Liver (tissue), 9 donors: ENCODE measurements around the gene DPF3. TPM values are rescaled to one million over a fixed set of nuclear protein-coding genes. Genes with fewer than 3 reads are reported as not detected.

Source experiments
- DNase-seq: peaks from one replicate; pipeline ENCODE4 v3.0.0-alpha.2; 2017; ENCODE audit warnings: low spot score
- H3K27ac ChIP-seq, 2 donors: one replicate each; pipeline ENCODE4 v1.7.0; 2013; ENCODE audit warnings: inconsistent platforms in 2 of 2, low read length in 2 of 2, control low read depth in 1 of 2, low read depth in 1 of 2, mild to moderate bottlenecking in 1 of 2
- H3K27me3 ChIP-seq, 4 donors: one replicate each; pipeline versions ENCODE4 v1.6.1 to v1.7.0; 2013; ENCODE audit warnings: low read length in 3 of 4, inconsistent platforms in 1 of 4, mild to moderate bottlenecking in 1 of 4, moderate library complexity in 1 of 4; ENCODE audit not compliant: control insufficient read depth in 4 of 4, insufficient read depth in 4 of 4
- H3K36me3 ChIP-seq, 4 donors: one replicate each; pipeline versions ENCODE4 v1.6.1 to v1.7.0; 2013; ENCODE audit warnings: low read length in 3 of 4, mild to moderate bottlenecking in 3 of 4, low read depth in 1 of 4, moderate library complexity in 1 of 4; ENCODE audit not compliant: control insufficient read depth in 4 of 4, insufficient read depth in 3 of 4
- H3K4me1 ChIP-seq, 4 donors: one replicate each; pipeline versions ENCODE4 v1.6.1 to v1.7.0; 2013; ENCODE audit warnings: low read length in 3 of 4, mild to moderate bottlenecking in 3 of 4, moderate library complexity in 1 of 4; ENCODE audit not compliant: control insufficient read depth in 4 of 4, insufficient read depth in 4 of 4
- H3K4me3 ChIP-seq, 3 donors: one replicate each; pipeline versions ENCODE4 v1.6.1 to v1.7.0; 2013; ENCODE audit warnings: low read length in 3 of 3, control low read depth in 1 of 3, low read depth in 1 of 3, mild to moderate bottlenecking in 1 of 3
- H3K9ac ChIP-seq, 2 donors: one replicate each; pipeline ENCODE4 v1.7.0; 2013; ENCODE audit warnings: low read length in 2 of 2, mild to moderate bottlenecking in 2 of 2, moderate library complexity in 2 of 2, control low read depth in 1 of 2, low read depth in 1 of 2
- H3K9me3 ChIP-seq, 4 donors: one replicate each; pipeline versions ENCODE4 v1.6.1 to v1.7.0; 2013; ENCODE audit warnings: low read length in 3 of 4; ENCODE audit not compliant: control insufficient read depth in 4 of 4
- EGR1 ChIP-seq, 2 donors: IDR thresholded peaks; 2 replicates each; pipeline ENCODE4 v1.6.1; 2016 to 2018; ENCODE audit warnings: antibody characterized with exemption in 2 of 2, low read depth in 2 of 2
- FOXA1 ChIP-seq: IDR thresholded peaks from 2 replicates; pipeline ENCODE4 v1.6.1; 2016; ENCODE audit warnings: antibody characterized with exemption
- FOXA2 ChIP-seq: IDR thresholded peaks from 2 replicates; pipeline ENCODE4 v1.6.1; 2016; ENCODE audit warnings: antibody characterized with exemption
- GABPA ChIP-seq, 2 donors: IDR thresholded peaks in 1 of 2; conservative IDR thresholded peaks in 1 of 2; 2 replicates each; pipeline ENCODE4 v1.6.1; 2016; ENCODE audit warnings: antibody characterized with exemption in 2 of 2, mild to moderate bottlenecking in 1 of 2, moderate library complexity in 1 of 2
- HNF4A ChIP-seq, 2 donors: conservative IDR thresholded peaks; 2 replicates each; pipeline ENCODE4 v1.6.1; 2016; ENCODE audit warnings: antibody characterized with exemption in 2 of 2, mild to moderate bottlenecking in 2 of 2
- HNF4G ChIP-seq: IDR thresholded peaks from 2 replicates; pipeline ENCODE4 v1.6.1; 2016; ENCODE audit warnings: antibody characterized with exemption
- JUND ChIP-seq, 2 donors: IDR thresholded peaks; 2 replicates each; pipeline ENCODE4 v1.6.1; 2016; ENCODE audit warnings: antibody characterized with exemption in 2 of 2
- NR2F2 ChIP-seq: IDR thresholded peaks from 2 replicates; pipeline ENCODE4 v1.6.1; 2016; ENCODE audit warnings: antibody characterized with exemption
- RAD21 ChIP-seq, 2 donors: IDR thresholded peaks; 2 replicates each; pipeline ENCODE4 v1.6.1; 2016; ENCODE audit warnings: antibody characterized with exemption in 2 of 2, mild to moderate bottlenecking in 2 of 2
- RXRA ChIP-seq, 2 donors: IDR thresholded peaks; 2 replicates each; pipeline ENCODE4 v1.6.1; 2017 to 2018; ENCODE audit warnings: antibody characterized with exemption in 2 of 2, mild to moderate bottlenecking in 1 of 2
- SP1 ChIP-seq: IDR thresholded peaks from 2 replicates; pipeline ENCODE4 v1.6.1; 2018; ENCODE audit warnings: antibody characterized with exemption, mild to moderate bottlenecking
- TAF1 ChIP-seq: conservative IDR thresholded peaks from 2 replicates; pipeline ENCODE4 v1.6.1; 2016; ENCODE audit warnings: antibody characterized with exemption, mild to moderate bottlenecking
- YY1 ChIP-seq: IDR thresholded peaks from 2 replicates; pipeline ENCODE4 v1.6.1; 2016; ENCODE audit warnings: antibody characterized with exemption, mild to moderate bottlenecking
- WGBS: extraction: QIAGEN DNeasy Blood & Tissue Kit; methylation state at CpG from one replicate; pipeline ENCODE4 v1.1.7; 2013; 5-methylcytosine and 5-hydroxymethylcytosine counted together
- polyA plus RNA-seq, 2 donors: library from polyadenylated mRNA; stranded (reverse) in 1 of 2; unstranded in 1 of 2; fragments of 200-250 nt in 1 of 2; fragments of >200 nt in 1 of 2; fragmentation: Nextera tagmentation in 1 of 2; extraction: Ambion mirVana in 1 of 2; gene quantifications; one replicate each; pipeline versions ENCODE4 v1.2.1 to v1.2.3, GENCODE V29; 2013 to 2015
- total RNA-seq, 2 donors: library from RNA; depleted of rRNA; stranded (reverse); fragments of >200 nt; gene quantifications; one replicate each; pipeline ENCODE4 v1.2.3, GENCODE V29; 2014
- TF ChIP-seq, protein P1 (sequence below): fragments of 150-350 bp; IDR thresholded peaks from 2 replicates; pipeline ENCODE4 v1.5.1; 2017; ENCODE audit warnings: improper control_type of control experiment, low read depth, low read length; ENCODE audit not compliant: missing input control
- TF ChIP-seq, protein P2 (sequence below): IDR thresholded peaks from 2 replicates; pipeline ENCODE4 v1.6.1; 2016; ENCODE audit warnings: antibody characterized with exemption
- TF ChIP-seq, protein P3 (sequence below): IDR thresholded peaks from 2 replicates; pipeline ENCODE4 v1.6.1; 2016; ENCODE audit warnings: antibody characterized with exemption, mild to moderate bottlenecking
- TF ChIP-seq, protein P4 (sequence below): IDR thresholded peaks from 2 replicates; pipeline ENCODE4 v1.6.1; 2016; ENCODE audit warnings: antibody characterized with exemption
- TF ChIP-seq, protein P5 (sequence below): IDR thresholded peaks from 2 replicates; pipeline ENCODE4 v1.6.1; 2016; ENCODE audit warnings: antibody characterized with exemption
- donor health status: healthy.
- donor health status: healthy.
- donor health status: healthy.
- donor health status: healthy.
- donor health status: healthy.

The DPF3 gene
- total and polyA plus RNA-seq, 4 donors = 1.1 to 23.2 (median 2.5) TPM

DNA sequence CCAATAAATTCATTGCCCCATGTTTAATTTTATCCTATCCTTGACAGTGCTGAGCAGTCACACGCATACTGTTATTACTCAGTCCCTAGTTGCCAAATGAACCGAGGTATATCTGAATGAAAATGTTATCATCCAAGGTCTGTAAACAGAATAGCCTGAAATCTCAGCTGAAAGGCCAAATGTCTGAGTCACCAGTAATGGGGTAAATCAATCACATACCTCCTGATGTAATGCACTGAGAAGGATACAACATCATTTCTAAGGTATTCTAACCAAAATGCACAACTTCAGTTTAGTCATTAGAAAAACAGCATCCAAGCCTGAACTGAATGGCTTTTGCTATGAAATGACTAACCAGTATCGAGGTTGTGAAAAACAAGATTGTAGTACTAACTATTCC, 228.6 kb downstream of the DPF3 start:
- Histone ChIP-seq H3K4me1 (no peaks in the 10 kb centered on the region), H3K9me3 (no peaks in the 10 kb centered on the region), H3K9ac (no peak overlapping the region), H3K36me3 (peaks cover 0 to 10% (median 4%) of the 10 kb centered on the region in 4 donors), H3K27me3 (no peaks in the 10 kb centered on the region), H3K27ac (no peak overlapping the region), H3K4me3 (no peak overlapping the region)
- WGBS = 59% methylated on average over 3 of the region's 3 CpGs
- no peak for DNase-seq
- no peak for TF ChIP-seq NR2F2
- TF ChIP-seq, protein P1, sequence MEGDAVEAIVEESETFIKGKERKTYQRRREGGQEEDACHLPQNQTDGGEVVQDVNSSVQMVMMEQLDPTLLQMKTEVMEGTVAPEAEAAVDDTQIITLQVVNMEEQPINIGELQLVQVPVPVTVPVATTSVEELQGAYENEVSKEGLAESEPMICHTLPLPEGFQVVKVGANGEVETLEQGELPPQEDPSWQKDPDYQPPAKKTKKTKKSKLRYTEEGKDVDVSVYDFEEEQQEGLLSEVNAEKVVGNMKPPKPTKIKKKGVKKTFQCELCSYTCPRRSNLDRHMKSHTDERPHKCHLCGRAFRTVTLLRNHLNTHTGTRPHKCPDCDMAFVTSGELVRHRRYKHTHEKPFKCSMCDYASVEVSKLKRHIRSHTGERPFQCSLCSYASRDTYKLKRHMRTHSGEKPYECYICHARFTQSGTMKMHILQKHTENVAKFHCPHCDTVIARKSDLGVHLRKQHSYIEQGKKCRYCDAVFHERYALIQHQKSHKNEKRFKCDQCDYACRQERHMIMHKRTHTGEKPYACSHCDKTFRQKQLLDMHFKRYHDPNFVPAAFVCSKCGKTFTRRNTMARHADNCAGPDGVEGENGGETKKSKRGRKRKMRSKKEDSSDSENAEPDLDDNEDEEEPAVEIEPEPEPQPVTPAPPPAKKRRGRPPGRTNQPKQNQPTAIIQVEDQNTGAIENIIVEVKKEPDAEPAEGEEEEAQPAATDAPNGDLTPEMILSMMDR = no peak

DNA sequence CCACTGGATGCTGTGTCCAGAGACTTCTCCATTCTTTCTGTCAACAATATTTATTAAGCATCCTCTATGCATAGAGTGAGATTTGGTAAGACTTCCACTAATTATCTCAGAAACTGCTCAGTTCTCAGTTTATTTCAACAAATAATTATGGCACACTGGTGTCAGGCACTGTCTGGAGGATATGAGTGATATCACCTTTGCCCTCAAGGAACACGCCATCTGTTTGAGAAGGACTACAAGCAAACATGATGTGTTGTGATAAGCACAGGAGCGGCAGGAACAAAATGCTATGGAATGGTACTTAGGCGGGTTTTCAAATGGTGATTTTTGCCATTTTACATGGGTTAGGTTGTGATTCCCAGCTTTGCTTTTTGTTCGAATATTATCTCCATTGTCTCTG, 229.2 kb downstream of the DPF3 start:
- Histone ChIP-seq H3K4me3 (no peak overlapping the region), H3K27me3 (no peaks in the 10 kb centered on the region), H3K9ac (no peak overlapping the region), H3K27ac (no peak overlapping the region), H3K4me1 (no peaks in the 10 kb centered on the region), H3K36me3 (peaks cover 0 to 4% (median 3%) of the 10 kb centered on the region in 4 donors), H3K9me3 (no peaks in the 10 kb centered on the region)
- TF ChIP-seq YY1 (no peak), RXRA (IDR thresholded peaks at IDR 0.05) (no peak), HNF4G (no peak), SP1 (no peak), FOXA1 (no peak), TAF1 (no peak), HNF4A (conservative IDR thresholded peaks at IDR 0.05) (no peak), FOXA2 (no peak), EGR1 (IDR thresholded peaks at IDR 0.05; ENCODE audit: low read depth in 2 of 2) (no peak), GABPA (IDR thresholded peaks at IDR 0.05 in 1 of 2, conservative IDR thresholded peaks at IDR 0.05 in 1 of 2) (no peak), RAD21 (IDR thresholded peaks at IDR 0.05) (no peak), JUND (IDR thresholded peaks at IDR 0.05) (no peak)
- TF ChIP-seq, protein P2, sequence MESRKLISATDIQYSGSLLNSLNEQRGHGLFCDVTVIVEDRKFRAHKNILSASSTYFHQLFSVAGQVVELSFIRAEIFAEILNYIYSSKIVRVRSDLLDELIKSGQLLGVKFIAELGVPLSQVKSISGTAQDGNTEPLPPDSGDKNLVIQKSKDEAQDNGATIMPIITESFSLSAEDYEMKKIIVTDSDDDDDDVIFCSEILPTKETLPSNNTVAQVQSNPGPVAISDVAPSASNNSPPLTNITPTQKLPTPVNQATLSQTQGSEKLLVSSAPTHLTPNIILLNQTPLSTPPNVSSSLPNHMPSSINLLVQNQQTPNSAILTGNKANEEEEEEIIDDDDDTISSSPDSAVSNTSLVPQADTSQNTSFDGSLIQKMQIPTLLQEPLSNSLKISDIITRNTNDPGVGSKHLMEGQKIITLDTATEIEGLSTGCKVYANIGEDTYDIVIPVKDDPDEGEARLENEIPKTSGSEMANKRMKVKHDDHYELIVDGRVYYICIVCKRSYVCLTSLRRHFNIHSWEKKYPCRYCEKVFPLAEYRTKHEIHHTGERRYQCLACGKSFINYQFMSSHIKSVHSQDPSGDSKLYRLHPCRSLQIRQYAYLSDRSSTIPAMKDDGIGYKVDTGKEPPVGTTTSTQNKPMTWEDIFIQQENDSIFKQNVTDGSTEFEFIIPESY = no peak
- TF ChIP-seq, protein P1 = no peak
- TF ChIP-seq, protein P3, sequence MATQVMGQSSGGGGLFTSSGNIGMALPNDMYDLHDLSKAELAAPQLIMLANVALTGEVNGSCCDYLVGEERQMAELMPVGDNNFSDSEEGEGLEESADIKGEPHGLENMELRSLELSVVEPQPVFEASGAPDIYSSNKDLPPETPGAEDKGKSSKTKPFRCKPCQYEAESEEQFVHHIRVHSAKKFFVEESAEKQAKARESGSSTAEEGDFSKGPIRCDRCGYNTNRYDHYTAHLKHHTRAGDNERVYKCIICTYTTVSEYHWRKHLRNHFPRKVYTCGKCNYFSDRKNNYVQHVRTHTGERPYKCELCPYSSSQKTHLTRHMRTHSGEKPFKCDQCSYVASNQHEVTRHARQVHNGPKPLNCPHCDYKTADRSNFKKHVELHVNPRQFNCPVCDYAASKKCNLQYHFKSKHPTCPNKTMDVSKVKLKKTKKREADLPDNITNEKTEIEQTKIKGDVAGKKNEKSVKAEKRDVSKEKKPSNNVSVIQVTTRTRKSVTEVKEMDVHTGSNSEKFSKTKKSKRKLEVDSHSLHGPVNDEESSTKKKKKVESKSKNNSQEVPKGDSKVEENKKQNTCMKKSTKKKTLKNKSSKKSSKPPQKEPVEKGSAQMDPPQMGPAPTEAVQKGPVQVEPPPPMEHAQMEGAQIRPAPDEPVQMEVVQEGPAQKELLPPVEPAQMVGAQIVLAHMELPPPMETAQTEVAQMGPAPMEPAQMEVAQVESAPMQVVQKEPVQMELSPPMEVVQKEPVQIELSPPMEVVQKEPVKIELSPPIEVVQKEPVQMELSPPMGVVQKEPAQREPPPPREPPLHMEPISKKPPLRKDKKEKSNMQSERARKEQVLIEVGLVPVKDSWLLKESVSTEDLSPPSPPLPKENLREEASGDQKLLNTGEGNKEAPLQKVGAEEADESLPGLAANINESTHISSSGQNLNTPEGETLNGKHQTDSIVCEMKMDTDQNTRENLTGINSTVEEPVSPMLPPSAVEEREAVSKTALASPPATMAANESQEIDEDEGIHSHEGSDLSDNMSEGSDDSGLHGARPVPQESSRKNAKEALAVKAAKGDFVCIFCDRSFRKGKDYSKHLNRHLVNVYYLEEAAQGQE = no peak
- TF ChIP-seq, protein P4, sequence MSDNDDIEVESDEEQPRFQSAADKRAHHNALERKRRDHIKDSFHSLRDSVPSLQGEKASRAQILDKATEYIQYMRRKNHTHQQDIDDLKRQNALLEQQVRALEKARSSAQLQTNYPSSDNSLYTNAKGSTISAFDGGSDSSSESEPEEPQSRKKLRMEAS = no peak
- TF ChIP-seq, protein P5, sequence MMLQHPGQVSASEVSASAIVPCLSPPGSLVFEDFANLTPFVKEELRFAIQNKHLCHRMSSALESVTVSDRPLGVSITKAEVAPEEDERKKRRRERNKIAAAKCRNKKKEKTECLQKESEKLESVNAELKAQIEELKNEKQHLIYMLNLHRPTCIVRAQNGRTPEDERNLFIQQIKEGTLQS = no peak
- 94% methylated on average over 4 of the region's 4 CpGs for WGBS
- DNase-seq = no peak
